AG09319 (cell line): ENCODE measurements around the gene RASAL3.
A peak's percentile ranks its signal among the peaks of the same experiment; 100 is the strongest.
"Not testable (repeated sequence)": the region's sequence is repeated elsewhere in the genome, so short reads cannot be mapped to it uniquely, and the experiment has no call there.

Source experiments
- DNase-seq: peaks from one replicate; pipeline ENCODE4 v3.0.0-alpha.2; 2010; ENCODE audit warnings: low read depth; ENCODE audit errors: extremely low read depth
- CTCF ChIP-seq: IDR thresholded peaks from 2 replicates; pipeline ENCODE4 v1.5.1; 2011; ENCODE audit warnings: low read depth, mild to moderate bottlenecking, inconsistent platforms, low read length, moderate library complexity

RASAL3 gene

GRCh38 chr19:15419413-15420025 is 44.8 kb downstream of the RASAL3 start:
- TF ChIP-seq CTCF, result no peak
- DNase-seq, result no peak

- peak; percentile 48 for TF ChIP-seq CTCF
- DNase-seq, result peak; percentile 100
Observed at GRCh38 chr19:15418579-15419412, 45.5 kb downstream of the RASAL3 start, which contains the start of gene AKAP8L. Gene AKAP8L (minus strand): TSS chr19:15418988. CDS start chr19:15418923, 65 bp downstream.

- TF ChIP-seq CTCF, result no peak
- peak; percentile 20 for DNase-seq
Observed at GRCh38 chr19:15418231-15418578, 46.1 kb downstream of the RASAL3 start.

GRCh38 chr19:15417699-15418098 is 46.6 kb downstream of the RASAL3 start:
- no peak for DNase-seq

GRCh38 chr19:15412832-15413231 is 51.5 kb downstream of the RASAL3 start:
- DNase-seq, result no peak
- TF ChIP-seq CTCF, result no peak

More at GRCh38 chr19:15417699-15418098, 46.6 kb downstream of the RASAL3 start:
- no peak for TF ChIP-seq CTCF

GRCh38 chr19:15411351-15411750 is 53.0 kb downstream of the RASAL3 start:
- not testable (repeated sequence) for DNase-seq

GRCh38 chr19:15404780-15405211 is 59.5 kb downstream of the RASAL3 start:
- no peak for TF ChIP-seq CTCF
- DNase-seq, result no peak
